RPMI7951 (cell line): ENCODE measurements around the gene HIGD2B. TPM values are rescaled to one million over a fixed set of nuclear protein-coding genes. Genes with fewer than 3 reads are reported as not detected.
"Not testable (repeated sequence)": the region's sequence is repeated elsewhere in the genome, so short reads cannot be mapped to it uniquely, and the experiment has no call there.

Source experiments
- DNase-seq: peaks from one replicate; pipeline ENCODE4 v3.0.0-alpha.2; 2012; ENCODE audit warnings: low read depth
- total RNA-seq: library from RNA; depleted of rRNA; stranded (reverse); fragments of >200 nt; shearing (Covaris generic); gene quantifications from 2 replicates; pipeline ENCODE4 v1.2.3, GENCODE V29; 2014

HIGD2B gene
- total RNA-seq, 1 experiment from 2014 or later: not detected

- no peak for DNase-seq
Measured at GRCh38 chr15:72676838-72677237, 9.1 kb downstream of the HIGD2B start.

GRCh38 chr15:72671525-72671924 is 14.5 kb downstream of the HIGD2B start:
- DNase-seq: no peak

- DNase-seq: peak; percentile 78
Measured at GRCh38 chr15:72670656-72671352, 15.2 kb downstream of the HIGD2B start.

- not testable (repeated sequence) for DNase-seq
Measured at GRCh38 chr15:72669803-72670202, 16.2 kb downstream of the HIGD2B start.

- not testable (repeated sequence) for DNase-seq
Measured at GRCh38 chr15:72665706-72666105, 20.3 kb downstream of the HIGD2B start.

- DNase-seq: not testable (repeated sequence)
Measured at GRCh38 chr15:72663931-72664330, 22.1 kb downstream of the HIGD2B start.

- not testable (repeated sequence) for DNase-seq
Measured at GRCh38 chr15:72661081-72661480, 24.9 kb downstream of the HIGD2B start.

GRCh38 chr15:72656014-72656413 is 30.0 kb downstream of the HIGD2B start:
- DNase-seq: not testable (repeated sequence)

GRCh38 chr15:72654397-72654796 is 31.6 kb downstream of the HIGD2B start, which contains the start of gene GOLGA6B:
Gene GOLGA6B (plus strand): TSS chr15:72654697. CDS start chr15:72654738, 41 bp downstream.
- DNase-seq: not testable (repeated sequence)

- not testable (repeated sequence) for DNase-seq
Measured at GRCh38 chr15:72648631-72649253, 37.2 kb downstream of the HIGD2B start.

- DNase-seq: not testable (repeated sequence)
Measured at GRCh38 chr15:72642271-72642670, 43.7 kb downstream of the HIGD2B start.

GRCh38 chr15:72639759-72640483 is 46.1 kb downstream of the HIGD2B start:
- not testable (repeated sequence) for DNase-seq

GRCh38 chr15:72636519-72637282 is 49.3 kb downstream of the HIGD2B start:
- peak; percentile 92 for DNase-seq

GRCh38 chr15:72629068-72629570 is 56.9 kb downstream of the HIGD2B start:
- DNase-seq: not testable (repeated sequence)

GRCh38 chr15:72628249-72629067 is 57.5 kb downstream of the HIGD2B start:
- DNase-seq: not testable (repeated sequence)

GRCh38 chr15:72626153-72626552 is 59.8 kb downstream of the HIGD2B start:
- DNase-seq: not testable (repeated sequence)
